ENCODE data around the gene DMTF1. TPM values are rescaled to one million over a fixed set of nuclear protein-coding genes. Genes with fewer than 3 reads are reported as not detected.

The DMTF1 gene
- total RNA-seq, 1 experiment from 2014 or later, result 58.3 TPM

- CTCF ChIA-PET, result no interaction called here
These were observed 3.8 kb upstream of the DMTF1 start for GRCh38 chr7:87148332-87148955.

GRCh38 chr7:87151002-87151728 is 1.1 kb upstream of the DMTF1 start:
- no peaks in the 10 kb centered on the region for H3K9me3 Mint-ChIP-seq (ENCODE audit: low read depth, unreplicated experiment)
- no TSS peak for BruUV-seq (replicated peaks)
- no peaks in the 10 kb centered on the region for H3K4me1 Mint-ChIP-seq (ENCODE audit: low read depth, unreplicated experiment)
- peak overlapping the region; percentile 92 for H3K4me3 Mint-ChIP-seq (ENCODE audit: low read depth, unreplicated experiment)
- no peak for DNase-seq
- H3K36me3 Mint-ChIP-seq (ENCODE audit: insufficient read depth, unreplicated experiment), result peaks cover 20% of the 10 kb centered on the region
- TF ChIP-seq CTCF (IDR thresholded peaks at IDR 0.05; ENCODE audit: unreplicated experiment), result no peak
- no peaks in the 10 kb centered on the region for H3K27me3 Mint-ChIP-seq (ENCODE audit: unreplicated experiment)
- intact Hi-C loops (cut with micrococcal nuclease; ENCODE audit: unreplicated experiment), result loop anchor here (5.0 to 10.0 kb wide), 2 partner anchors 86 to 306 kb away; no protein-coding TSS in a partner anchor
- peak overlapping the region; percentile 98 for H3K27ac Mint-ChIP-seq (ENCODE audit: unreplicated experiment)
- CTCF ChIA-PET, result interaction anchor here (0.6 kb wide), 1 partner anchor 793 kb away, joined by 4 read pairs; no protein-coding TSS in a partner anchor

More at GRCh38 chr7:87148332-87148955, 3.8 kb upstream of the DMTF1 start:
- Mint-ChIP-seq H3K27me3 (ENCODE audit: unreplicated experiment) (no peaks in the 10 kb centered on the region), H3K27ac (ENCODE audit: unreplicated experiment) (no peak overlapping the region), H3K36me3 (ENCODE audit: insufficient read depth, unreplicated experiment) (peaks cover 18% of the 10 kb centered on the region), H3K9me3 (ENCODE audit: low read depth, unreplicated experiment) (no peaks in the 10 kb centered on the region), H3K4me1 (ENCODE audit: low read depth, unreplicated experiment) (no peaks in the 10 kb centered on the region), H3K4me3 (ENCODE audit: low read depth, unreplicated experiment) (no peak overlapping the region)
- DNase-seq, result no peak
- no peak for TF ChIP-seq CTCF (IDR thresholded peaks at IDR 0.05; ENCODE audit: unreplicated experiment)
- intact Hi-C loops (cut with micrococcal nuclease; ENCODE audit: unreplicated experiment), result loop anchor here (1.0 kb wide), 2 partner anchors 209 to 222 kb away; no protein-coding TSS in a partner anchor
- BruUV-seq (replicated peaks), result no TSS peak

- TSS peak; percentile 97 for BruUV-seq (replicated peaks)
- peak overlapping the region; percentile 92 for H3K4me3 Mint-ChIP-seq (ENCODE audit: low read depth, unreplicated experiment)
- intact Hi-C loops (cut with micrococcal nuclease; ENCODE audit: unreplicated experiment), result loop anchor here (5.0 to 10.0 kb wide), 2 partner anchors 86 to 307 kb away; no protein-coding TSS in a partner anchor
- TF ChIP-seq CTCF (IDR thresholded peaks at IDR 0.05; ENCODE audit: unreplicated experiment), result no peak
- no peaks in the 10 kb centered on the region for H3K27me3 Mint-ChIP-seq (ENCODE audit: unreplicated experiment)
- no peaks in the 10 kb centered on the region for H3K4me1 Mint-ChIP-seq (ENCODE audit: low read depth, unreplicated experiment)
- peaks cover 20% of the 10 kb centered on the region for H3K36me3 Mint-ChIP-seq (ENCODE audit: insufficient read depth, unreplicated experiment)
- CTCF ChIA-PET, result interaction anchor here (0.6 kb wide), 1 partner anchor 320 kb away, joined by 3 read pairs; no protein-coding TSS in a partner anchor
- H3K9me3 Mint-ChIP-seq (ENCODE audit: low read depth, unreplicated experiment), result no peaks in the 10 kb centered on the region
- DNase-seq, result no peak
- H3K27ac Mint-ChIP-seq (ENCODE audit: unreplicated experiment), result peak overlapping the region; percentile 98
These were observed 533 bp upstream of the DMTF1 start for GRCh38 chr7:87151729-87152111.

- CTCF ChIA-PET, result interaction anchor here (0.7 kb wide), 1 partner anchor 49 kb away, joined by 3 read pairs; no protein-coding TSS in a partner anchor
- Mint-ChIP-seq H3K27me3 (ENCODE audit: unreplicated experiment) (no peaks in the 10 kb centered on the region), H3K27ac (ENCODE audit: unreplicated experiment) (peak overlapping the region; percentile 98), H3K36me3 (ENCODE audit: insufficient read depth, unreplicated experiment) (peaks cover 20% of the 10 kb centered on the region), H3K4me3 (ENCODE audit: low read depth, unreplicated experiment) (peak overlapping the region; percentile 92), H3K4me1 (ENCODE audit: low read depth, unreplicated experiment) (no peaks in the 10 kb centered on the region), H3K9me3 (ENCODE audit: low read depth, unreplicated experiment) (no peaks in the 10 kb centered on the region)
- intact Hi-C loops (cut with micrococcal nuclease; ENCODE audit: unreplicated experiment), result loop anchor here (5.0 to 10.0 kb wide), 2 partner anchors 84 to 308 kb away; no protein-coding TSS in a partner anchor
- peak; percentile 3 for DNase-seq
- TSS peak; percentile 55 for BruUV-seq (replicated peaks)
- TF ChIP-seq CTCF (IDR thresholded peaks at IDR 0.05; ENCODE audit: unreplicated experiment), result no peak
These were observed 816 bp downstream of the DMTF1 start for GRCh38 chr7:87152897-87153641.
